Spleen (tissue), 7 donors: ENCODE measurements around the gene OPRM1.

Source experiments
- POLR2A ChIP-seq, 3 donors: fragments of 450-650 bp; IDR thresholded peaks; one replicate each; pipeline ENCODE4 v1.5.1; 2017; ENCODE audit warnings: antibody characterized with exemption in 3 of 3, mild to moderate bottlenecking in 1 of 3
- TF ChIP-seq, protein P1 (sequence below), 11 experiments: fragments of 200-600 bp in 7 of 11; fragments of 450-650 bp in 4 of 11; sonication (generic) in 4 of 11; IDR thresholded peaks in 8 of 11; conservative IDR thresholded peaks in 3 of 11; 1 replicate in 7 of 11; 2 replicates in 4 of 11; pipeline versions ENCODE4 v1.4.0 to v1.8.0; 2016 to 2021; ENCODE audit warnings: antibody characterized with exemption in 11 of 11, inconsistent platforms in 4 of 11, mild to moderate bottlenecking in 1 of 11
- donor health status: DM: no; HTN: no; CAD: no; lungs with moderate emphysema.
- donor health status: DM: no; HTN: no; CAD: no.
- donor health status: DM: no; HTN: no; CAD: no.

DNA sequence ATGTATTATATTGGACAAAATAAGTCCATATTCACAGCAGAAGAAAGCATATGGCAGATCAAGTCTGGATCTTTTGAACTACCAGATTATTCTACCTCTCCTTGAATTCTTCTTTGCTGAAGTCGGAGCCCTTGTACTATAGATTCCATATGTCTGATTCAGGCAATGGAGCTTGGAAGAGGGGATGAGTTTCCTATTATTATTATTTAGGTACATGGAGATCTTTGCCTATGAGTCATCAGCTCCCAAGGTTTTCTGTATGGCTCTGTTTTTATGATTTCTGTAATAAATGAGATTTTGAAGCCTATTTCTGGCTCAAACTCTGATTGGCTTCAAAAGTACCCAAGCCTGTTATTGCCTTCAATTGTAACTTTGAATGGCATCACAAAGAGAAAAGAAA, 72.0 kb downstream of the OPRM1 start:
- TF ChIP-seq, protein P1, sequence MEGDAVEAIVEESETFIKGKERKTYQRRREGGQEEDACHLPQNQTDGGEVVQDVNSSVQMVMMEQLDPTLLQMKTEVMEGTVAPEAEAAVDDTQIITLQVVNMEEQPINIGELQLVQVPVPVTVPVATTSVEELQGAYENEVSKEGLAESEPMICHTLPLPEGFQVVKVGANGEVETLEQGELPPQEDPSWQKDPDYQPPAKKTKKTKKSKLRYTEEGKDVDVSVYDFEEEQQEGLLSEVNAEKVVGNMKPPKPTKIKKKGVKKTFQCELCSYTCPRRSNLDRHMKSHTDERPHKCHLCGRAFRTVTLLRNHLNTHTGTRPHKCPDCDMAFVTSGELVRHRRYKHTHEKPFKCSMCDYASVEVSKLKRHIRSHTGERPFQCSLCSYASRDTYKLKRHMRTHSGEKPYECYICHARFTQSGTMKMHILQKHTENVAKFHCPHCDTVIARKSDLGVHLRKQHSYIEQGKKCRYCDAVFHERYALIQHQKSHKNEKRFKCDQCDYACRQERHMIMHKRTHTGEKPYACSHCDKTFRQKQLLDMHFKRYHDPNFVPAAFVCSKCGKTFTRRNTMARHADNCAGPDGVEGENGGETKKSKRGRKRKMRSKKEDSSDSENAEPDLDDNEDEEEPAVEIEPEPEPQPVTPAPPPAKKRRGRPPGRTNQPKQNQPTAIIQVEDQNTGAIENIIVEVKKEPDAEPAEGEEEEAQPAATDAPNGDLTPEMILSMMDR (IDR thresholded peaks at IDR 0.05 in 8 of 11, conservative IDR thresholded peaks at IDR 0.05 in 3 of 11), result no peak
- TF ChIP-seq POLR2A (IDR thresholded peaks at IDR 0.05), result no peak
